ENCODE measurements around the gene USP13. TPM values are rescaled to one million over a fixed set of nuclear protein-coding genes. Genes with fewer than 3 reads are reported as not detected.

USP13 gene
- total RNA-seq, 1 donor from 2014 or later = 11.5 TPM

DNA sequence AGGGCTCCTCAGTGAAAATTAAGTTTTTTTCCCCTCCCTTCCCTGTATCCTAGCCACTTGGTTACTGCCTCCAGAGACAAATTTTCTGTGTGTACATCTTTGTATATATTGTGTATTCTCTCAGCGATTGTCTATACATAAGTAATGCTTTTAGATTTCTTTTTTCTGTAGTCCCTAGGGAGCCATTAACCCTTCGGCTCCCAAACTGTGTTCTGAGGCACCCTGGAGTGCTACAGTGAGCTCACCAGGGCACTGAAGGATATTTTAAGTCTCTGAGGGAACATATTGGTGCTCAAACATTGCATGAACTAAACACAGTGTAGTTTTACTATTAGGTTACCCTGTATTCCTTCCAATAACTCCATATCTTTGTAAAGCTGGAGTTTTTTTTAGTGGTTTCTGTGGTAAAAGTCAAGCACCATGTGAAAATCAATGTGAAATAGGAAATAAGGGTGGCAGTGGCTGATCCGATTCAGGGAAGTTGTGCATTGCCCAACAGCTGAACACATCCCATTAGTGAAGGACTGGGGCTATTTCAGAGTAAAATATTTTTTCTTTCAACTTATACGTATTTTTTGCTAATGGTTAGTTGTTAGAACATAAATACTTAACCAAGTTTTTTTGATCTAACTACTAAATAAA lies 43.0 kb downstream of the USP13 start:
- Histone ChIP-seq H3K27ac (no peak overlapping the region), H3K4me1 (no peaks in the 10 kb centered on the region), H3K36me3 (no peaks in the 10 kb centered on the region), H3K9me3 (no peaks in the 10 kb centered on the region), H3K4me3 (no peak overlapping the region), H3K27me3 (no peaks in the 10 kb centered on the region)
- no peak for TF ChIP-seq POLR2AphosphoS5 (IDR thresholded peaks at IDR 0.05; ENCODE audit: insufficient read depth in 1 of 2, low read depth in 1 of 2)
- TF ChIP-seq, protein P1, sequence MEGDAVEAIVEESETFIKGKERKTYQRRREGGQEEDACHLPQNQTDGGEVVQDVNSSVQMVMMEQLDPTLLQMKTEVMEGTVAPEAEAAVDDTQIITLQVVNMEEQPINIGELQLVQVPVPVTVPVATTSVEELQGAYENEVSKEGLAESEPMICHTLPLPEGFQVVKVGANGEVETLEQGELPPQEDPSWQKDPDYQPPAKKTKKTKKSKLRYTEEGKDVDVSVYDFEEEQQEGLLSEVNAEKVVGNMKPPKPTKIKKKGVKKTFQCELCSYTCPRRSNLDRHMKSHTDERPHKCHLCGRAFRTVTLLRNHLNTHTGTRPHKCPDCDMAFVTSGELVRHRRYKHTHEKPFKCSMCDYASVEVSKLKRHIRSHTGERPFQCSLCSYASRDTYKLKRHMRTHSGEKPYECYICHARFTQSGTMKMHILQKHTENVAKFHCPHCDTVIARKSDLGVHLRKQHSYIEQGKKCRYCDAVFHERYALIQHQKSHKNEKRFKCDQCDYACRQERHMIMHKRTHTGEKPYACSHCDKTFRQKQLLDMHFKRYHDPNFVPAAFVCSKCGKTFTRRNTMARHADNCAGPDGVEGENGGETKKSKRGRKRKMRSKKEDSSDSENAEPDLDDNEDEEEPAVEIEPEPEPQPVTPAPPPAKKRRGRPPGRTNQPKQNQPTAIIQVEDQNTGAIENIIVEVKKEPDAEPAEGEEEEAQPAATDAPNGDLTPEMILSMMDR (IDR thresholded peaks at IDR 0.05) = no peak
- TF ChIP-seq POLR2A (IDR thresholded peaks at IDR 0.05) = no peak
- no peak for DNase-seq (ENCODE audit: extremely low spot score in 2 of 2)
- intact Hi-C loops (cut with DNase I) = no loop called here

DNA sequence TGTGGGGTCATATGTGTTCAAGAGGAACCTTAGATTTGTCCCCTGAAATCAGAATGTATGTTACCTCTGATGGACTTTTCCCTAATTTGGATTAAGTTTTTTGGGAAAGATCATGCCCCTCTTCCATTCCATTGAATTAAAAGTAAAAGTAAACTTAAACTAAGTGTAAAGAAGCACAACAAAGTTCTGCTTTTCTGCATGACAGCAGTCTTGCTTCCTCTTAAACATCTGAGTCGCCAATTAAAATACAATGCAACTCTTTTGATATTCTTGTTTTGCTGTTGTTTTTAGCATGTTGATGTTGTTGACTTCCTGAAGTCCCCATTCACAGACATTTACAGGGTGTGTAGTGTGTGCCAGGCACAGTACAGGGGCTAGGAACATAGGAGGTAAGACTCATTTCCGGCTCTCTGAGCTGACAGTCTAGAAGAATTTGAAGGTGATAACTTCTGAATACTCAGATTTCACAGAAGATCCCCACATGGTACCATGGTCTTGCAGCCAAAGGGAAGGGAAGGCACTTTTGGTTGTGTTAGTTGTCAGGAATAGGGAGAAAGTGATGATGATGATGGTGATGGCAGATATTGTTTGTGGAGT lies 45.0 kb downstream of the USP13 start:
- intact Hi-C loops (cut with DNase I) = no loop called here

DNA sequence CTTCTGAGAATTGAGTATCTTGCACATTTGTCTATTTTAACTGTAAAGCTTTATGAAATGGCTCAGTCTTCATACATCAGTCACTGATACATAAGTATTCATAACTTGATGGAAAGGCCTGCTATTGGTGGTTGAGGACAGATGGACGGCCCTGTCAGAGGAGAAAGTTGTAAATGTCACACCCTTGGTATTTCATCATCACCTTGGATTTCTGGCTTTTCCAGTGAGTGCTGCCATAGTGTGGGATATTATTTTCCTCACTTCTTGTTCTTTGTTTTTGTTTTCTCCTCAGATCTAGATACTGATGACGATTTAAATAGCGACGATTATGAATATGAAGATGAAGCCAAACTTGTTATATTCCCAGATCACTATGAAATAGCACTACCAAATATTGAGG lies 47.9 kb downstream of the USP13 start:
- no peak for DNase-seq (ENCODE audit: extremely low spot score in 2 of 2)
- TF ChIP-seq, protein P1 (IDR thresholded peaks at IDR 0.05) = no peak
- no peak for TF ChIP-seq POLR2A (IDR thresholded peaks at IDR 0.05)
- TF ChIP-seq POLR2AphosphoS5 (IDR thresholded peaks at IDR 0.05; ENCODE audit: insufficient read depth in 1 of 2, low read depth in 1 of 2) = no peak

More for the DNA sequence above, 45.0 kb downstream of the USP13 start:
- Histone ChIP-seq H3K27me3 (no peaks in the 10 kb centered on the region), H3K4me1 (no peaks in the 10 kb centered on the region), H3K4me3 (no peak overlapping the region), H3K36me3 (no peaks in the 10 kb centered on the region), H3K9me3 (no peaks in the 10 kb centered on the region), H3K27ac (no peak overlapping the region)
- no peak for DNase-seq (ENCODE audit: extremely low spot score in 2 of 2)
- no peak for TF ChIP-seq POLR2A (IDR thresholded peaks at IDR 0.05)
- TF ChIP-seq, protein P1 (IDR thresholded peaks at IDR 0.05) = no peak
- no peak for TF ChIP-seq POLR2AphosphoS5 (IDR thresholded peaks at IDR 0.05; ENCODE audit: insufficient read depth in 1 of 2, low read depth in 1 of 2)

DNA sequence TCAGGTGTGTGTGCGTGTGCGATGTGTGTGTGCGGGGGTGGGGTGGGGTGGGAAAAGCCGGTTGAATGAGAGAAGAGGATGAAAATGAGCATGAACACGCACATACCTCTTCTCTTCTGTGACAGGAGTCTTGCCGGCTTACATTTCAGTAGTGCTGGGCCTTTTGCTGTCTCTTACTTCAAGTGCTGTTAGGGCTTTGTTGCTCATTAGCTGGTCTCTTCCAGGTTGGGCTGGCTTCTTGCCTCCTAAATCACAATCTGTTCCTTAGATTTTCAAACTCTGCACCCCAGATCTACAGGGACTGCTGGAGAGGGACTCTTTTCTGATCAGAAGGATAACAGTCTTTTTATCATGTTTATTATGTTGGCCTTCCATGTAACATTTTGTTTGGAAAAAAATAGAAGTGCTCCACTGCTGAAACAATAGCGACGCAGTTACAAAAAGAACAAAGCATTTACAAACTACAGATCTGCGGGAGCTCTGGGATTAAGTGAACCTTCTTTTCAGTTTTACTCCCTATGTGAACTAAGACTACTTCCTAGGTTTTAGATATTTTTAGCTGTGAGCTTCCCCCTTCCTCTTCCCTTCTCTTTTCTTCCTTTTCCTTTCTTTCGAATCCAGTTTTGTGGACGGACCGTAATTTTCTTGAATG lies 48.5 kb downstream of the USP13 start:
- no peak for DNase-seq (ENCODE audit: extremely low spot score in 2 of 2)
- no peaks in the 10 kb centered on the region for H3K4me1 ChIP-seq
- no peaks in the 10 kb centered on the region for H3K36me3 ChIP-seq
- no peak overlapping the region for H3K4me3 ChIP-seq
- H3K27ac ChIP-seq = no peak overlapping the region
- TF ChIP-seq, protein P1 (IDR thresholded peaks at IDR 0.05) = no peak
- TF ChIP-seq POLR2AphosphoS5 (IDR thresholded peaks at IDR 0.05; ENCODE audit: insufficient read depth in 1 of 2, low read depth in 1 of 2) (no peak), POLR2A (IDR thresholded peaks at IDR 0.05) (no peak)
- no peaks in the 10 kb centered on the region for H3K27me3 ChIP-seq
- H3K9me3 ChIP-seq = no peaks in the 10 kb centered on the region
- intact Hi-C loops (cut with DNase I) = no loop called here

More for the DNA sequence above, 47.9 kb downstream of the USP13 start:
- Histone ChIP-seq H3K27me3 (no peaks in the 10 kb centered on the region), H3K36me3 (no peaks in the 10 kb centered on the region), H3K27ac (no peak overlapping the region), H3K9me3 (no peaks in the 10 kb centered on the region), H3K4me1 (no peaks in the 10 kb centered on the region), H3K4me3 (no peak overlapping the region)
- intact Hi-C loops (cut with DNase I) = no loop called here
